HCEC 1CT (cell line): ENCODE measurements around the gene OTOP3.
A peak's percentile ranks its signal among the peaks of the same experiment; 100 is the strongest.

Experiments
- DNase-seq: peaks from one replicate; pipeline ENCODE4 v3.0.0-alpha.2; 2017

Gene OTOP3

GRCh38 chr17:74943808-74944522, 8.3 kb downstream of the OTOP3 start:
- no peak for DNase-seq

- no peak for DNase-seq
Measured at GRCh38 chr17:74945543-74945942, 9.8 kb downstream of the OTOP3 start.

GRCh38 chr17:74946641-74947040, 10.9 kb downstream of the OTOP3 start:
- DNase-seq, result no peak

- no peak for DNase-seq
Measured at GRCh38 chr17:74947041-74947754, 11.5 kb downstream of the OTOP3 start.

- DNase-seq, result no peak
Measured at GRCh38 chr17:74949455-74950115, 13.9 kb downstream of the OTOP3 start.

GRCh38 chr17:74950207-74950606, 14.5 kb downstream of the OTOP3 start:
- DNase-seq, result no peak

GRCh38 chr17:74951065-74951464, 15.4 kb downstream of the OTOP3 start:
- DNase-seq, result no peak

GRCh38 chr17:74951680-74952421, 16.2 kb downstream of the OTOP3 start:
- DNase-seq, result no peak

- DNase-seq, result no peak
Measured at GRCh38 chr17:74952431-74953133, 16.9 kb downstream of the OTOP3 start.

- DNase-seq, result no peak
Measured at GRCh38 chr17:74953134-74953687, 17.5 kb downstream of the OTOP3 start.

GRCh38 chr17:74954115-74954514, 18.4 kb downstream of the OTOP3 start:
- no peak for DNase-seq

GRCh38 chr17:74954665-74955421, 19.1 kb downstream of the OTOP3 start:
- DNase-seq, result no peak

- no peak for DNase-seq
Measured at GRCh38 chr17:74956093-74956492, 20.4 kb downstream of the OTOP3 start.

- peak; percentile 25 for DNase-seq
Measured at GRCh38 chr17:74957935-74958740, 22.4 kb downstream of the OTOP3 start.

GRCh38 chr17:74959826-74960515, 24.3 kb downstream of the OTOP3 start:
- DNase-seq, result peak; percentile 18

- peak; percentile 51 for DNase-seq
Measured at GRCh38 chr17:74960570-74961342, 25.1 kb downstream of the OTOP3 start.

GRCh38 chr17:74961657-74962350, 26.1 kb downstream of the OTOP3 start:
- peak; percentile 71 for DNase-seq

- DNase-seq, result no peak
Measured at GRCh38 chr17:74962622-74963394, 27.1 kb downstream of the OTOP3 start.
